Activated CD4-positive, alpha-beta T cell treated with anti-CD3 and anti-CD28 coated beads, Interleukin-2, amount 50 U/mL, for 4 hours (primary cell): ENCODE data around the gene AGAP2.

Experiments used
- DNase-seq, 2 experiments: peaks; one replicate each; pipeline ENCODE4 v3.0.0-alpha.2; 2020

Gene AGAP2

GRCh38 chr12:57752668-57753000 is 14.1 kb upstream of the AGAP2 start:
- no peak for DNase-seq

- DNase-seq: peak; percentile 97 to 98
Measured at GRCh38 chr12:57751788-57752667, 13.5 kb upstream of the AGAP2 start, which contains the start of gene CDK4. Gene CDK4, minus strand, starts transcription at chr12:57752310. Its CDS starts 593 bp downstream, at chr12:57751717.

GRCh38 chr12:57751432-57751787 is 12.9 kb upstream of the AGAP2 start:
- DNase-seq: no peak

- DNase-seq: no peak
Measured at GRCh38 chr12:57750561-57751431, 12.3 kb upstream of the AGAP2 start.

GRCh38 chr12:57749061-57749460 is 10.5 kb upstream of the AGAP2 start:
- DNase-seq: no peak

- no peak for DNase-seq
Measured at GRCh38 chr12:57746025-57746424, 7.5 kb upstream of the AGAP2 start.

GRCh38 chr12:57745485-57745881 is 6.9 kb upstream of the AGAP2 start:
- no peak for DNase-seq

- DNase-seq: peak; percentile 93 to 94
Measured at GRCh38 chr12:57744777-57745484, 6.4 kb upstream of the AGAP2 start, which contains the start of gene TSPAN31. Gene TSPAN31, plus strand, starts transcription at chr12:57745039. Its CDS starts 116 bp downstream, at chr12:57745155.

- DNase-seq: peak; percentile 59 to 61
Measured at GRCh38 chr12:57744194-57744776, 5.7 kb upstream of the AGAP2 start.

- DNase-seq: no peak
Measured at GRCh38 chr12:57743769-57744168, 5.2 kb upstream of the AGAP2 start.

- DNase-seq: peak; percentile 71
Measured at GRCh38 chr12:57741844-57742738, 3.5 kb upstream of the AGAP2 start.

GRCh38 chr12:57741413-57741789 is 2.9 kb upstream of the AGAP2 start:
- no peak for DNase-seq

GRCh38 chr12:57740656-57741412 is 2.3 kb upstream of the AGAP2 start:
- peak; percentile 61 to 66 for DNase-seq

GRCh38 chr12:57739914-57740538 is 1.5 kb upstream of the AGAP2 start:
- DNase-seq: no peak

- no peak for DNase-seq
Measured at GRCh38 chr12:57739387-57739786, 845 bp upstream of the AGAP2 start.

- no peak for DNase-seq
Measured at GRCh38 chr12:57737467-57738460, 778 bp downstream of the AGAP2 start.

GRCh38 chr12:57736741-57737466 is 1.6 kb downstream of the AGAP2 start:
- DNase-seq: no peak
